Endothelial cell of umbilical vein (primary cell): ENCODE data around the gene CCDC106. TPM values are rescaled to one million over a fixed set of nuclear protein-coding genes. Genes with fewer than 3 reads are reported as not detected.

Experiments used
- BruUV-seq: library from RNA; stranded (reverse); fragments of 400-500 nt; replicated peaks from 2 replicates; lab custom pipeline; 2021; lab: Mats Ljungman, UMichigan
- CTCF ChIA-PET: fragments of 300-600, 350-600 bp; sonication (Branson Sonifier 250); formaldehyde crosslinking; loops from one replicate; lab custom pipeline; 2021; ENCODE audit warnings: antibody characterized with exemption, inconsistent platforms; lab: Charles Lee
- POLR2A ChIA-PET: fragments of 300-600, 350-600 bp; sonication (Branson Sonifier 250); formaldehyde crosslinking; loops from one replicate; lab custom pipeline; 2021; ENCODE audit warnings: antibody characterized with exemption, inconsistent platforms; lab: Charles Lee
- DNase-seq: peaks from one replicate; pipeline ENCODE4 v3.0.0-alpha.2; 2011; ENCODE audit warnings: low read depth, low spot score
- FAIRE-seq: peaks from 2 replicates; lab custom pipeline; 2011; peaks lifted over from hg19 to GRCh38; lab: Jason Lieb, UNC
- H2AFZ ChIP-seq: 2 replicates; pipeline ENCODE4 v1.6.0; 2012; ENCODE audit warnings: low read depth, low read length, control low read depth, inconsistent platforms
- H3K27ac ChIP-seq: 2 replicates; pipeline ENCODE4 v1.5.1; 2011; ENCODE audit warnings: low read depth, mild to moderate bottlenecking, control low read depth, low read length, moderate library complexity; ENCODE audit not compliant: insufficient read depth
- H3K27me3 ChIP-seq, 2 experiments: 2 replicates each; pipeline versions ENCODE4 v1.6.0 to v1.6.1; 2011; ENCODE audit warnings: low read length in 2 of 2, mixed read lengths in 1 of 2; ENCODE audit not compliant: control insufficient read depth in 2 of 2, insufficient read depth in 2 of 2
- H3K36me3 ChIP-seq, 2 experiments: 2 replicates in 1 of 2; 3 replicates in 1 of 2; pipeline ENCODE4 v1.5.1; 2011; ENCODE audit warnings: low read length in 2 of 2, mild to moderate bottlenecking in 1 of 2, moderate library complexity in 1 of 2; ENCODE audit not compliant: control insufficient read depth in 2 of 2, insufficient read depth in 2 of 2; ENCODE audit errors: extremely low read depth in 1 of 2
- H3K4me1 ChIP-seq: 3 replicates; pipeline ENCODE4 v1.5.1; 2011; ENCODE audit warnings: mild to moderate bottlenecking, low read length; ENCODE audit not compliant: control insufficient read depth, insufficient read depth; ENCODE audit errors: extremely low read depth
- H3K4me2 ChIP-seq: 2 replicates; pipeline ENCODE4 v1.6.1; 2011; ENCODE audit warnings: low read length, control low read depth, mixed read lengths; ENCODE audit not compliant: insufficient read depth
- H3K4me3 ChIP-seq, 3 experiments: fragments of 200-600 bp in 1 of 3; sonication (generic), shearing (Covaris generic) in 1 of 3; replicated peaks in 1 of 3; 2 replicates each; pipeline ENCODE4 v1.5.1; 2011 to 2016; ENCODE audit warnings: control low read depth in 3 of 3, low read length in 3 of 3, mild to moderate bottlenecking in 2 of 3, inconsistent platforms in 1 of 3, low read depth in 1 of 3, moderate library complexity in 1 of 3; ENCODE audit not compliant: insufficient read depth in 1 of 3
- H3K79me2 ChIP-seq: 2 replicates; pipeline ENCODE4 v1.6.0; 2012; ENCODE audit warnings: low read length, inconsistent platforms; ENCODE audit not compliant: control insufficient read depth, insufficient read depth
- H3K9ac ChIP-seq: replicated peaks from 2 replicates; pipeline ENCODE3; 2011; ENCODE audit warnings: low read length, control low read depth; ENCODE audit not compliant: insufficient read depth; ENCODE audit errors: extremely low read depth
- H3K9me1 ChIP-seq: replicated peaks from 3 replicates; pipeline ENCODE4 v1.6.0; 2011; ENCODE audit warnings: mild to moderate bottlenecking, low read length; ENCODE audit not compliant: control insufficient read depth, insufficient read depth; ENCODE audit errors: extremely low read depth
- H3K9me3 ChIP-seq: replicated peaks from 2 replicates; pipeline ENCODE4 v1.5.1; 2012; ENCODE audit warnings: low read length, inconsistent platforms; ENCODE audit not compliant: control insufficient read depth, insufficient read depth
- H4K20me1 ChIP-seq: replicated peaks from 2 replicates; pipeline ENCODE3; 2011; ENCODE audit warnings: mild to moderate bottlenecking, low read length; ENCODE audit not compliant: control insufficient read depth, insufficient read depth; ENCODE audit errors: extremely low read depth
- EZH2 ChIP-seq: IDR thresholded peaks from 2 replicates; pipeline ENCODE4 v1.6.1; 2012; ENCODE audit warnings: borderline replicate concordance, low read depth, mild to moderate bottlenecking, moderate library complexity, low read length, inconsistent platforms; ENCODE audit not compliant: severe bottlenecking
- FOS ChIP-seq: IDR thresholded peaks from 2 replicates; pipeline ENCODE4 v1.6.1; 2011; ENCODE audit warnings: mild to moderate bottlenecking, low read length, moderate library complexity, borderline replicate concordance; ENCODE audit not compliant: insufficient read depth
- GATA2 ChIP-seq: IDR thresholded peaks from 2 replicates; pipeline ENCODE4 v1.7.0; 2011; ENCODE audit warnings: low read depth, mild to moderate bottlenecking, moderate library complexity, mixed read lengths, low read length; ENCODE audit not compliant: insufficient read length, insufficient read depth
- JUN ChIP-seq: IDR thresholded peaks from 2 replicates; pipeline ENCODE4 v1.6.1; 2011; ENCODE audit warnings: borderline replicate concordance, low read depth; ENCODE audit not compliant: insufficient read length, insufficient read depth
- MYC ChIP-seq: IDR thresholded peaks from one replicate; pipeline ENCODE4 v1.6.1; 2011; ENCODE audit warnings: mild to moderate bottlenecking, low read depth, low read length
- POLR2A ChIP-seq: IDR thresholded peaks from 2 replicates; pipeline ENCODE4 v1.6.1; 2012; ENCODE audit warnings: low read depth, mild to moderate bottlenecking, control low read depth, low read length
- POLR2AphosphoS5 ChIP-seq: IDR thresholded peaks from 2 replicates; pipeline ENCODE4 v1.6.1; 2012; ENCODE audit warnings: low read depth, mild to moderate bottlenecking, control low read depth, low read length, moderate library complexity; ENCODE audit not compliant: insufficient read depth
- dilution Hi-C: fragments of 300-500 bp; cut with MboI; formaldehyde crosslinking; loops from one replicate; pipeline ENCODE4 v1.15.0; 2019; ENCODE audit warnings: low sequenced_read_pairs; ENCODE audit not compliant: extremely low pct_ligation_motif_present
- intact Hi-C: fragments of 100-400 bp; cut with micrococcal nuclease; formaldehyde crosslinking; loops from one replicate; pipeline ENCODE4 v1.10.0; 2022
- polyA plus RNA-seq, 4 experiments: library from polyadenylated mRNA; depleted of rRNA in 3 of 4; stranded (reverse) in 3 of 4; unstranded in 1 of 4; fragments of >200 nt; gene quantifications; 2 replicates each; pipeline versions ENCODE4 v1.2.1 to v1.2.3, GENCODE V29; 2011 to 2012; ENCODE audit warnings: missing spikeins in 1 of 4
- total RNA-seq: library from RNA; stranded (reverse); gene quantifications from 2 replicates; pipeline ENCODE4 v1.2.3, GENCODE V29; 2021
- TF ChIP-seq, protein P1 (sequence below), 2 donors: IDR thresholded peaks; 1 replicate in 1 of 2; 2 replicates in 1 of 2; pipeline ENCODE4 v1.5.1; 2011; ENCODE audit warnings: low read length in 2 of 2, mild to moderate bottlenecking in 2 of 2, moderate library complexity in 2 of 2, control low read depth in 1 of 2, inconsistent platforms in 1 of 2, low read depth in 1 of 2; ENCODE audit not compliant: insufficient read depth in 1 of 2; ENCODE audit errors: extremely low read depth in 1 of 2
- TF ChIP-seq, protein P2 (sequence below): IDR thresholded peaks from 2 replicates; pipeline ENCODE4 v1.6.1; 2011; ENCODE audit not compliant: insufficient read depth, insufficient read length

CCDC106 gene
- total and polyA plus RNA-seq, 2 donors (not counting 3 experiments of a cell fraction or from before 2014, with no cell fraction given), result 11.8 to 12.0 TPM

DNA sequence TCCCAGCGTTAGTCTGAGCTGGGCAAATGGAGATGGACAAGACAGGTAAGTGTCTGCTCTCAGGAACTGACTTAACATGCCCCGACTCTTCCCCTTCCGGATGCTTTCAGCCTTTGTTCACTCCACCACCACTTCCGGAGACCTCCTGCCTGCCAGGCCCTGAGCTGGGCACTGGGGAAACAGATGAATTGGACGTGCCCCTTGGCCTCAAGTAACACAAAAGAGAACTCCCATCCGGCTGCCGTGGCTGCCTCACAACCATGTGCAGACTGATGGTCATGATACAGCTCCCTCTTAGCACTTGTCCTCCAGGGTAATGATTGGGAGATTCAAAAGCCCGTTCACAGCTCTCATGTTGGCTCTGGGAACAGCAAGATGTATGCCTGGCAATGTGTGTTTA lies 30.6 kb upstream of the CCDC106 start:
- BruUV-seq, result no TSS peak
- Histone ChIP-seq H3K79me2 (peaks cover 2% of the 10 kb centered on the region), H3K27ac (no peak overlapping the region), H3K4me2 (no peak overlapping the region), H3K4me1 (peaks cover 2% of the 10 kb centered on the region), H3K27me3 (no peaks in the 10 kb centered on the region), H4K20me1 (no peaks in the 10 kb centered on the region), H2AFZ (no peak overlapping the region), H3K9ac (no peak overlapping the region), H3K36me3 (peaks cover 2 to 23% of the 10 kb centered on the region in 2 experiments), H3K9me1 (no peaks in the 10 kb centered on the region), H3K4me3 (no peak overlapping the region), H3K9me3 (no peaks in the 10 kb centered on the region)
- POLR2A ChIA-PET, result interaction anchor here (1.3 kb wide), 2 partner anchors 12 to 18 kb away, joined by 3 to 5 read pairs; partner anchors contain the start of genes FIZ1 and ZNF865
- DNase-seq (peak; percentile 10), FAIRE-seq (peak; percentile 44)
- dilution Hi-C loops (no loop called here), intact Hi-C loops (no loop called here)
- CTCF ChIA-PET, result interaction anchor here (0.6 to 1.9 kb wide), 5 partner anchors 11 to 329 kb away, joined by 3 to 8 read pairs (median 4); no protein-coding TSS in a partner anchor
- TF ChIP-seq MYC, result no peak
- no peak for TF ChIP-seq EZH2

DNA sequence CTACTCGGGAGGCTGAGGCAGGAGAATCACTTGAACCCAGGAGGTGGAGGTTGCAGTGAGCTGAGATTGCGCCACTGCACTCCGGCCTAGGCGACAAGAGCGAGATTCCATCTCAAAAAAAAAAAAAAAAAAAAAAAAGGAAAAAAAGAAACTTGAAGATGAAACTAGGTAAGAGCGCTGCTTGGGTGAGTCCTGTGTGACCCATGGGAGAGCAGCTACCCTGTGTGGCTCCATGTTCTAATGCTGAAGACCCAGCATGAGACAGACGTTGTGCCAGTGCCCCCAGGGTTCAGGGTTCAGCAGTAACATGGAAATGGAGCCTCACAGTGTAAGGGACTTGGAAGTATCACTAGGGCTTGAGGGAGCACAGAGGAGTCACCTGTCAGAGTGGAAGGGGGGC lies 29.6 kb upstream of the CCDC106 start:
- TF ChIP-seq JUN (no peak), EZH2 (no peak), GATA2 (no peak), POLR2AphosphoS5 (no peak), FOS (no peak), POLR2A (no peak), MYC (no peak)
- TF ChIP-seq, protein P1, sequence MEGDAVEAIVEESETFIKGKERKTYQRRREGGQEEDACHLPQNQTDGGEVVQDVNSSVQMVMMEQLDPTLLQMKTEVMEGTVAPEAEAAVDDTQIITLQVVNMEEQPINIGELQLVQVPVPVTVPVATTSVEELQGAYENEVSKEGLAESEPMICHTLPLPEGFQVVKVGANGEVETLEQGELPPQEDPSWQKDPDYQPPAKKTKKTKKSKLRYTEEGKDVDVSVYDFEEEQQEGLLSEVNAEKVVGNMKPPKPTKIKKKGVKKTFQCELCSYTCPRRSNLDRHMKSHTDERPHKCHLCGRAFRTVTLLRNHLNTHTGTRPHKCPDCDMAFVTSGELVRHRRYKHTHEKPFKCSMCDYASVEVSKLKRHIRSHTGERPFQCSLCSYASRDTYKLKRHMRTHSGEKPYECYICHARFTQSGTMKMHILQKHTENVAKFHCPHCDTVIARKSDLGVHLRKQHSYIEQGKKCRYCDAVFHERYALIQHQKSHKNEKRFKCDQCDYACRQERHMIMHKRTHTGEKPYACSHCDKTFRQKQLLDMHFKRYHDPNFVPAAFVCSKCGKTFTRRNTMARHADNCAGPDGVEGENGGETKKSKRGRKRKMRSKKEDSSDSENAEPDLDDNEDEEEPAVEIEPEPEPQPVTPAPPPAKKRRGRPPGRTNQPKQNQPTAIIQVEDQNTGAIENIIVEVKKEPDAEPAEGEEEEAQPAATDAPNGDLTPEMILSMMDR (IDR thresholded peaks at IDR 0.05; ENCODE audit: extremely low read depth in 1 of 2, insufficient read depth in 1 of 2, low read depth in 1 of 2, low read length in 2 of 2), result no peak
- TF ChIP-seq, protein P2, sequence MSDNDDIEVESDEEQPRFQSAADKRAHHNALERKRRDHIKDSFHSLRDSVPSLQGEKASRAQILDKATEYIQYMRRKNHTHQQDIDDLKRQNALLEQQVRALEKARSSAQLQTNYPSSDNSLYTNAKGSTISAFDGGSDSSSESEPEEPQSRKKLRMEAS, result no peak
- H3K4me2 ChIP-seq, result no peak overlapping the region
- POLR2A ChIA-PET, result interaction anchor here (0.6 kb wide), 1 partner anchor 47 kb away, joined by 3 read pairs; no protein-coding TSS in a partner anchor

More for the DNA sequence above, 29.6 kb upstream of the CCDC106 start:
- H3K4me3 ChIP-seq, result no peak overlapping the region
- no TSS peak for BruUV-seq
- peaks cover 2% of the 10 kb centered on the region for H3K4me1 ChIP-seq
- dilution Hi-C loops (no loop called here), intact Hi-C loops (no loop called here)
- H3K27me3 ChIP-seq, result no peaks in the 10 kb centered on the region
- no peaks in the 10 kb centered on the region for H3K9me3 ChIP-seq
- H3K9ac ChIP-seq, result no peak overlapping the region
- H3K9me1 ChIP-seq, result no peaks in the 10 kb centered on the region
- no peaks in the 10 kb centered on the region for H3K79me2 ChIP-seq
- CTCF ChIA-PET, result interaction anchor here (0.7 to 1.9 kb wide), 2 partner anchors 9 to 14 kb away, joined by 3 to 8 read pairs; no protein-coding TSS in a partner anchor
- H4K20me1 ChIP-seq, result no peaks in the 10 kb centered on the region
- peaks cover 2 to 21% of the 10 kb centered on the region in 2 experiments for H3K36me3 ChIP-seq
- no peak overlapping the region for H3K27ac ChIP-seq
- DNase-seq (no peak), FAIRE-seq (no peak)
- no peak overlapping the region for H2AFZ ChIP-seq
